KMS-11 (cell line): Measurements from ENCODE around the gene FOXL3.
A peak's percentile ranks its signal among the peaks of the same experiment; 100 is the strongest.

Source experiments
- H2AFZ ChIP-seq: fragments of 200-600 bp; sonication (generic); 2 replicates; pipeline ENCODE4 v1.6.1; 2016; ENCODE audit warnings: antibody characterized with exemption, mixed run types, low read depth
- H3K27ac ChIP-seq: fragments of 200-600 bp; sonication (generic); 2 replicates; pipeline ENCODE4 v1.6.1; 2016; ENCODE audit warnings: mild to moderate bottlenecking, mixed run types
- H3K27me3 ChIP-seq: fragments of 200-600 bp; sonication (generic); 2 replicates; pipeline ENCODE4 v1.6.1; 2017; ENCODE audit warnings: mild to moderate bottlenecking, low read depth, mixed run types, moderate library complexity; ENCODE audit not compliant: insufficient read depth
- H3K36me3 ChIP-seq: fragments of 200-600 bp; sonication (generic); 2 replicates; pipeline ENCODE4 v1.6.1; 2017; ENCODE audit warnings: mild to moderate bottlenecking, mixed run types; ENCODE audit not compliant: insufficient read depth
- H3K4me1 ChIP-seq: fragments of 200-600 bp; sonication (generic); 2 replicates; pipeline ENCODE4 v1.6.1; 2016; ENCODE audit warnings: mild to moderate bottlenecking, low read depth, mixed run types; ENCODE audit not compliant: poor library complexity, severe bottlenecking
- H3K4me2 ChIP-seq: fragments of 200-600 bp; sonication (generic); 2 replicates; pipeline ENCODE4 v1.7.0; 2016; ENCODE audit warnings: mild to moderate bottlenecking, mixed run types
- H3K4me3 ChIP-seq: fragments of 200-600 bp; sonication (generic); IDR thresholded peaks from 2 replicates; pipeline ENCODE4 v1.6.1; 2017; ENCODE audit warnings: low read depth, low read length, mixed read lengths; ENCODE audit not compliant: insufficient read depth
- H3K79me2 ChIP-seq: fragments of 200-600 bp; sonication (generic); 2 replicates; pipeline ENCODE4 v1.6.1; 2016; ENCODE audit warnings: low read depth, mixed run types; ENCODE audit not compliant: insufficient read depth
- H3K9ac ChIP-seq: fragments of 200-600 bp; sonication (generic); 2 replicates; pipeline ENCODE4 v1.6.1; 2016; ENCODE audit warnings: mild to moderate bottlenecking, mixed run types
- H4K20me1 ChIP-seq: fragments of 200-600 bp; sonication (generic); 2 replicates; pipeline ENCODE4 v1.6.1; 2016; ENCODE audit warnings: mild to moderate bottlenecking, mixed run types; ENCODE audit not compliant: insufficient read depth
- TF ChIP-seq, protein P1 (sequence below): fragments of 200-600 bp; sonication (generic); conservative IDR thresholded peaks from 2 replicates; pipeline ENCODE4 v1.6.1; 2017; ENCODE audit warnings: low read depth, mild to moderate bottlenecking, antibody characterized with exemption, low read length, moderate library complexity, mixed read lengths

FOXL3 gene

GRCh38 chr7:318476-318875 lies 28.5 kb downstream of the FOXL3 start:
- no peak overlapping the region for H3K4me3 ChIP-seq
- TF ChIP-seq, protein P1, sequence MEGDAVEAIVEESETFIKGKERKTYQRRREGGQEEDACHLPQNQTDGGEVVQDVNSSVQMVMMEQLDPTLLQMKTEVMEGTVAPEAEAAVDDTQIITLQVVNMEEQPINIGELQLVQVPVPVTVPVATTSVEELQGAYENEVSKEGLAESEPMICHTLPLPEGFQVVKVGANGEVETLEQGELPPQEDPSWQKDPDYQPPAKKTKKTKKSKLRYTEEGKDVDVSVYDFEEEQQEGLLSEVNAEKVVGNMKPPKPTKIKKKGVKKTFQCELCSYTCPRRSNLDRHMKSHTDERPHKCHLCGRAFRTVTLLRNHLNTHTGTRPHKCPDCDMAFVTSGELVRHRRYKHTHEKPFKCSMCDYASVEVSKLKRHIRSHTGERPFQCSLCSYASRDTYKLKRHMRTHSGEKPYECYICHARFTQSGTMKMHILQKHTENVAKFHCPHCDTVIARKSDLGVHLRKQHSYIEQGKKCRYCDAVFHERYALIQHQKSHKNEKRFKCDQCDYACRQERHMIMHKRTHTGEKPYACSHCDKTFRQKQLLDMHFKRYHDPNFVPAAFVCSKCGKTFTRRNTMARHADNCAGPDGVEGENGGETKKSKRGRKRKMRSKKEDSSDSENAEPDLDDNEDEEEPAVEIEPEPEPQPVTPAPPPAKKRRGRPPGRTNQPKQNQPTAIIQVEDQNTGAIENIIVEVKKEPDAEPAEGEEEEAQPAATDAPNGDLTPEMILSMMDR, result no peak
- no peaks in the 10 kb centered on the region for H3K4me1 ChIP-seq
- no peaks in the 10 kb centered on the region for H4K20me1 ChIP-seq
- no peaks in the 10 kb centered on the region for H3K36me3 ChIP-seq
- H3K79me2 ChIP-seq, result no peaks in the 10 kb centered on the region
- no peak overlapping the region for H3K27ac ChIP-seq
- no peak overlapping the region for H2AFZ ChIP-seq
- H3K27me3 ChIP-seq, result peaks cover 55% of the 10 kb centered on the region
- no peak overlapping the region for H3K9ac ChIP-seq
- H3K4me2 ChIP-seq, result no peak overlapping the region

- no peak overlapping the region for H3K27ac ChIP-seq
- TF ChIP-seq, protein P1, result no peak
- no peak overlapping the region for H3K9ac ChIP-seq
- H3K4me2 ChIP-seq, result no peak overlapping the region
- no peaks in the 10 kb centered on the region for H3K36me3 ChIP-seq
- H3K4me1 ChIP-seq, result no peaks in the 10 kb centered on the region
- H2AFZ ChIP-seq, result no peak overlapping the region
- peaks cover 55% of the 10 kb centered on the region for H3K27me3 ChIP-seq
- no peak overlapping the region for H3K4me3 ChIP-seq
- H3K79me2 ChIP-seq, result no peaks in the 10 kb centered on the region
- no peaks in the 10 kb centered on the region for H4K20me1 ChIP-seq
Observed at GRCh38 chr7:318878-319661, 29.1 kb downstream of the FOXL3 start.

- Histone ChIP-seq H3K36me3 (no peaks in the 10 kb centered on the region), H3K27me3 (peaks cover 53% of the 10 kb centered on the region), H3K4me3 (no peak overlapping the region), H3K79me2 (no peaks in the 10 kb centered on the region), H4K20me1 (no peaks in the 10 kb centered on the region), H3K4me1 (no peaks in the 10 kb centered on the region), H3K9ac (no peak overlapping the region), H3K4me2 (no peak overlapping the region), H2AFZ (no peak overlapping the region), H3K27ac (no peak overlapping the region)
- TF ChIP-seq, protein P1, result no peak
Observed at GRCh38 chr7:320297-320696, 30.3 kb downstream of the FOXL3 start.

- H3K9ac ChIP-seq, result no peak overlapping the region
- no peak overlapping the region for H2AFZ ChIP-seq
- no peaks in the 10 kb centered on the region for H4K20me1 ChIP-seq
- peaks cover 46% of the 10 kb centered on the region for H3K27me3 ChIP-seq
- H3K4me2 ChIP-seq, result no peak overlapping the region
- no peaks in the 10 kb centered on the region for H3K79me2 ChIP-seq
- TF ChIP-seq, protein P1, result peak; percentile 60
- no peaks in the 10 kb centered on the region for H3K4me1 ChIP-seq
- no peaks in the 10 kb centered on the region for H3K36me3 ChIP-seq
- no peak overlapping the region for H3K4me3 ChIP-seq
- no peak overlapping the region for H3K27ac ChIP-seq
Observed at GRCh38 chr7:322111-322671, 32.2 kb downstream of the FOXL3 start.
